Heart left ventricle (tissue), 16 donors: Measurements from ENCODE around the gene FXYD3. TPM values are rescaled to one million over a fixed set of nuclear protein-coding genes. Genes with fewer than 3 reads are reported as not detected.

Source experiments
- ATAC-seq, 4 donors: fragments of 200-7000 bp; cut with Tn5 transposase; one replicate each; pipeline ENCODE4 v1.9.1; 2020 to 2022; ENCODE audit warnings: moderate library complexity in 4 of 4, mild to moderate bottlenecking in 3 of 4, moderate number of reproducible peaks in 1 of 4
- DNase-seq, 5 donors: peaks; one replicate each; pipeline ENCODE4 v3.0.0-alpha.2; 2020
- H3K27ac ChIP-seq, 12 donors: fragments of 200-600 bp; sonication (generic) in 4 of 12; one replicate each; pipeline versions ENCODE4 v1.5.0 to v1.8.0; 2016 to 2022; ENCODE audit warnings: mild to moderate bottlenecking in 2 of 12
- H3K27me3 ChIP-seq, 9 donors: fragments of 200-600 bp; sonication (generic) in 2 of 9; one replicate each; pipeline versions ENCODE4 v1.5.1 to v1.8.0; 2016 to 2022; ENCODE audit warnings: mild to moderate bottlenecking in 3 of 9
- H3K36me3 ChIP-seq, 9 donors: fragments of 200-600 bp; sonication (generic) in 2 of 9; one replicate each; pipeline versions ENCODE4 v1.5.0 to v1.8.0; 2018 to 2022; ENCODE audit warnings: mild to moderate bottlenecking in 2 of 9
- H3K4me1 ChIP-seq, 12 donors: fragments of 200-600 bp; sonication (generic) in 4 of 12; one replicate each; pipeline versions ENCODE4 v1.5.0 to v1.8.0; 2016 to 2022; ENCODE audit warnings: mild to moderate bottlenecking in 3 of 12
- H3K4me3 ChIP-seq, 12 donors: fragments of 200-600 bp; sonication (generic) in 4 of 12; one replicate each; pipeline versions ENCODE4 v1.5.0 to v1.8.0; 2017 to 2022; ENCODE audit warnings: mild to moderate bottlenecking in 9 of 12, moderate library complexity in 4 of 12
- H3K9me3 ChIP-seq, 12 donors: fragments of 200-600 bp; sonication (generic) in 4 of 12; one replicate each; pipeline versions ENCODE4 v1.5.0 to v1.8.0; 2016 to 2022; ENCODE audit warnings: mild to moderate bottlenecking in 1 of 12
- POLR2A ChIP-seq, 2 donors: fragments of 450-650 bp; IDR thresholded peaks; one replicate each; pipeline ENCODE4 v1.6.1; 2017; ENCODE audit warnings: antibody characterized with exemption in 2 of 2, mild to moderate bottlenecking in 2 of 2, moderate library complexity in 2 of 2
- WGBS, 4 donors: extraction: QIAGEN DNeasy Blood & Tissue Kit in 2 of 4; methylation state at CpG; one replicate each; pipeline versions ENCODE4 v1.1.5 to v1.1.7; 2013 to 2018; 5-methylcytosine and 5-hydroxymethylcytosine counted together
- intact Hi-C, 10 donors: fragments of 100-400 bp; cut with DNase I; formaldehyde crosslinking; loops; one replicate each; pipeline versions ENCODE4 v1.11.1 to v1.14.2; 2022
- polyA plus RNA-seq, 2 donors: library from polyadenylated mRNA; stranded (reverse); fragments of 200-250 nt; gene quantifications; one replicate each; pipeline ENCODE4 v1.2.3, GENCODE V29; 2013
- total RNA-seq, 9 donors: library from RNA; depleted of rRNA in 2 of 9; stranded (reverse); fragments of >200 nt in 2 of 9; fragmentation: NEBNext Ultra II Directional in 3 of 9; extraction: Animal tissue kit (Norgen Biotek cat#: 25700) in 3 of 9; gene quantifications; one replicate each; pipeline versions ENCODE4 v1.1.0 to v1.2.4, GENCODE V29; 2016 to 2023
- TF ChIP-seq, protein P1 (sequence below), 12 donors: fragments of 200-600 bp; sonication (generic) in 4 of 12; IDR thresholded peaks; one replicate each; pipeline versions ENCODE4 v1.5.0 to v1.8.0; 2018 to 2022; ENCODE audit warnings: antibody characterized with exemption in 12 of 12, mild to moderate bottlenecking in 5 of 12
- donor health status: ischemic (EF 13 %, LVEDD 7.1; RV severe dilation, severe dysfunction).
- donor health status: healthy with polysubstance abuse.
- donor health status: DM: no; HTN: yes; CAD: no.
- donor health status: DM: no; HTN: no; CAD: no.
- donor health status: ischemic (EF 25% LVEDD 6.9; RV normal size, moderate dysfunction).
- donor health status: ischemic (EF 25% LVEDD 5.7; RV mildly dilated, moderate dysfunction).
- donor health status: healthy.
- donor health status: DM: yes; HTN: yes; CAD: no.
- donor health status: ischemic (EF 35%, LVEDD 5.7; RV mildly dilated, moderate dysfunction).
- donor health status: nonischemic (EF 11% LVEDD 7.7; RV severe dilation, severe dysfunction).
- donor health status: DM: yes; HTN: yes; CAD: no.
- donor health status: PGD.
- donor health status: ischemic (EF 29% LVEDD 5.4; RV normal size, mild dysfunction).
- donor health status: nonischemic (EF 23%, LVEDD 6.1; RV moderate dilation, normal function).

The FXYD3 gene
- total and polyA plus RNA-seq, 11 donors: 0.37 to 2.5 (median 0.93) TPM; not detected in 3

DNA sequence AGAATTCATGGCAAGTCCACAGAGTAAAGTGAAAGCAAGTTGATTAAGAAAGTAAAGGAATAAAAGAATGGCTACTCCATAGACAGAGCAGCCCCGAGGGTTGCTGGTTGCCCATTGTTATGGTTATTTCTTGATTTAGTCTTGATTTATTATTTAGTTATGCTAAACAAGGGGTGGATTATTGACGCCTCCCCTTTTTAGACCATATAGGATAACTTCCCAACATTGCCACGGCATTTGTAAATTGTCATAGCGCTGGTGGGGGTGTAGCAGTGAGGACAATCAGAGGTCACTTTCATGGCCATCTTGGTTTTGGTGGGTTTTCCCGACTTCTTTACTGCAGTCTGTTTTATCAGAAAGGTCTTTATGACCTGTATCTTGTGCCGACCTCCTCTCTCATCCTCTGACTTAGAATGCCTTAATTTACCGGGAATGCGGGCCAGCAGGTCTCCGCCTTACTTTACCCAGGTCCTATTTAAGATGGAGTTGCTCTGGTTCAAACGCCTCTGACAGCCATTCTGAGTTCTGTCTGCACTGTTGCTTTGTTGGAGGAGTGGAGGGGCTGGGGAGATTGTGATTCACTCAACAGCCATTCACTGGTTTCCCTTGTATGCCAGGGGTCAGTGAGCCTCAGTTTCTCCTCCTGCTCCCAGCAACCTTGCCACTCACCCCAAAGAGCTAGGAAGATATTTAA lies 46.5 kb upstream of the FXYD3 start:
- Histone ChIP-seq H3K9me3 (peaks cover 0 to 16% (median 6%) of the 10 kb centered on the region in 12 donors), H3K36me3 (no peaks in the 10 kb centered on the region), H3K4me3 (no peak overlapping the region), H3K4me1 (peaks cover 0 to 5% (median 0%) of the 10 kb centered on the region in 12 donors), H3K27ac (no peak overlapping the region), H3K27me3 (no peaks in the 10 kb centered on the region)
- TF ChIP-seq POLR2A (IDR thresholded peaks at IDR 0.05): no peak
- TF ChIP-seq, protein P1, sequence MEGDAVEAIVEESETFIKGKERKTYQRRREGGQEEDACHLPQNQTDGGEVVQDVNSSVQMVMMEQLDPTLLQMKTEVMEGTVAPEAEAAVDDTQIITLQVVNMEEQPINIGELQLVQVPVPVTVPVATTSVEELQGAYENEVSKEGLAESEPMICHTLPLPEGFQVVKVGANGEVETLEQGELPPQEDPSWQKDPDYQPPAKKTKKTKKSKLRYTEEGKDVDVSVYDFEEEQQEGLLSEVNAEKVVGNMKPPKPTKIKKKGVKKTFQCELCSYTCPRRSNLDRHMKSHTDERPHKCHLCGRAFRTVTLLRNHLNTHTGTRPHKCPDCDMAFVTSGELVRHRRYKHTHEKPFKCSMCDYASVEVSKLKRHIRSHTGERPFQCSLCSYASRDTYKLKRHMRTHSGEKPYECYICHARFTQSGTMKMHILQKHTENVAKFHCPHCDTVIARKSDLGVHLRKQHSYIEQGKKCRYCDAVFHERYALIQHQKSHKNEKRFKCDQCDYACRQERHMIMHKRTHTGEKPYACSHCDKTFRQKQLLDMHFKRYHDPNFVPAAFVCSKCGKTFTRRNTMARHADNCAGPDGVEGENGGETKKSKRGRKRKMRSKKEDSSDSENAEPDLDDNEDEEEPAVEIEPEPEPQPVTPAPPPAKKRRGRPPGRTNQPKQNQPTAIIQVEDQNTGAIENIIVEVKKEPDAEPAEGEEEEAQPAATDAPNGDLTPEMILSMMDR (IDR thresholded peaks at IDR 0.05): no peak
- intact Hi-C loops: loop anchor here in 8 of 10 donors (5.0 to 10.0 kb wide), 3 partner anchors 63 to 68 kb away; partner anchors contain the start of genes FXYD1 (in 6 of the 8) and LGI4 (in 6 of the 8)
- no peak for ATAC-seq
- 73 to 85% (median 80%) methylated on average over 10 of the region's 10 CpGs for WGBS, 4 donors
- no peak for DNase-seq

DNA sequence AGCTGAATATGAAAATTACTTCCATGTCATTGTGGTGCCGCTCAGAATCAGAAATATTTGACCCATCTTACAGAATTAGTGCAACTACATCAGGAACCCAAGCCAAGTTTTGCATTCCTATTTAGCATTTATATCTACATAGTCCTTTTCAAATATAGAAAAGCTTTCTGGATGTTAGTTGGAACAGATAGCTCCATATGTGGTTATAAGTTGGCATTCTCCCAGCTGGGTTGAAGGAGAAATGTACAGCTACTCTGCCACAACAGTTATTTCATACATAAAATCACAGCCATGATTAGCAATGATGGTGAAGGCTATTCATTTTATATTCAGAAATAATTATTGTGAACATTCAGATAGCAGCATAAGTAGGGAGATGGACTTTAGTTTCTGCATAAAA lies 45.9 kb upstream of the FXYD3 start:
- no peak overlapping the region for H3K27ac ChIP-seq
- ATAC-seq: no peak
- H3K36me3 ChIP-seq: no peaks in the 10 kb centered on the region

DNA sequence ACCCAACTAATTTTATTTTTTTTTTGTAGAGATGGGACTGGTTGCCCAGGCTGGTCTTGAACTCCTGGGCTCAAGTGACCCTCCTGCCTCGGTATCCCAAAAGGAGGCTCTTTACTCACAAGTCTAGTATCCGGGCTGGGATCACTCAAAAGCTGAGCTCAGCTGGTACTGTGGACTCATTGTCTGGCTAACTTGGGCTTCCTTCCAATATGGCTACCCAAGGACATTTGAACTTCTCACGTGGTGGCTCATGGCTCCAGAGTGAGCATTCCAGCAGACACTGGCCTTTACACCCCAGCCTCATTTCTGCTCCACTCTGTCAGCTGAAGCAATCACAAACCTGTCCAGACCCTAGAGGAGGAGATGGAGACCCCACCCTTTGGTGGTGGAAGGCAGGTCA lies 45.2 kb upstream of the FXYD3 start:
- TF ChIP-seq, protein P1 (IDR thresholded peaks at IDR 0.05): no peak
- no peak for TF ChIP-seq POLR2A (IDR thresholded peaks at IDR 0.05)
- ATAC-seq (no peak), DNase-seq (peak in 1 of 5 donors; percentile 4)
- Histone ChIP-seq H3K4me3 (no peak overlapping the region), H3K27ac (no peak overlapping the region), H3K9me3 (peaks cover 0 to 16% (median 6%) of the 10 kb centered on the region in 12 donors), H3K36me3 (no peaks in the 10 kb centered on the region), H3K4me1 (peaks cover 0 to 5% (median 0%) of the 10 kb centered on the region in 12 donors), H3K27me3 (no peaks in the 10 kb centered on the region)
- intact Hi-C loops: no loop called here
- WGBS, 4 donors: 81 to 89% (median 88%) methylated on average over 3 of the region's 3 CpGs

More for the DNA sequence above, 45.9 kb upstream of the FXYD3 start:
- peaks cover 0 to 5% (median 0%) of the 10 kb centered on the region in 12 donors for H3K4me1 ChIP-seq
- H3K9me3 ChIP-seq: peaks cover 0 to 16% (median 6%) of the 10 kb centered on the region in 12 donors
- TF ChIP-seq, protein P1 (IDR thresholded peaks at IDR 0.05): no peak
- TF ChIP-seq POLR2A (IDR thresholded peaks at IDR 0.05): no peak
- no peak overlapping the region for H3K4me3 ChIP-seq
- intact Hi-C loops: loop anchor here in 8 of 10 donors (5.0 to 10.0 kb wide), 3 partner anchors 63 to 68 kb away; partner anchors contain the start of genes FXYD1 (in 6 of the 8) and LGI4 (in 6 of the 8)
- WGBS, 4 donors: 69 to 89% (median 80%) methylated on average over 1 of the region's 1 CpG
- H3K27me3 ChIP-seq: no peaks in the 10 kb centered on the region
- no peak for DNase-seq

DNA sequence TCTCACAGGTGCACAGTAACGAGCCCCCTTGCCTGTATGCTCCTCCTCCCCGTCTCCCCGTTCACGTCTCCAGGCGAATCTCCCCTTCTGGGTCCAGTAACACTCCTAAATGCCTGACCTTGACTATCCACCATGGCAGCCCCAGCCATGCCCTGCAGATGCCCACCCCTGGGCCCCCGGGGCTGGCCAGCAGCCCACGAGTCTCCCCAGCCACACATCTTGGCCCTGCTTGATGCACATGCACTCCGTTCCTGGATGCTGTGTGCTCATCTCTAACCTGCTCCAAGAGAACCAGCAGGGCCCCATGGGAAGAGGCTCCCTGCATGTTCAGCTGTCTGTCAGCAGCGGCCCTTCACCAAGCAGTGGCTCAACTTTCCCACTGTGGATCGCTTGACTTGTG lies 42.1 kb upstream of the FXYD3 start:
- ATAC-seq (no peak), DNase-seq (no peak)
- Histone ChIP-seq H3K27me3 (no peaks in the 10 kb centered on the region), H3K9me3 (peaks cover 0 to 12% (median 6%) of the 10 kb centered on the region in 12 donors), H3K4me1 (no peaks in the 10 kb centered on the region), H3K27ac (no peak overlapping the region), H3K36me3 (no peaks in the 10 kb centered on the region), H3K4me3 (no peak overlapping the region)
- WGBS, 4 donors: 73 to 81% (median 75%) methylated on average over 9 to 10 of the region's 10 CpGs
- intact Hi-C loops: no loop called here
- TF ChIP-seq POLR2A (IDR thresholded peaks at IDR 0.05): no peak
- TF ChIP-seq, protein P1 (IDR thresholded peaks at IDR 0.05): no peak
